Measurements from ENCODE around the gene NUCKS1.

NUCKS1 gene

DNA sequence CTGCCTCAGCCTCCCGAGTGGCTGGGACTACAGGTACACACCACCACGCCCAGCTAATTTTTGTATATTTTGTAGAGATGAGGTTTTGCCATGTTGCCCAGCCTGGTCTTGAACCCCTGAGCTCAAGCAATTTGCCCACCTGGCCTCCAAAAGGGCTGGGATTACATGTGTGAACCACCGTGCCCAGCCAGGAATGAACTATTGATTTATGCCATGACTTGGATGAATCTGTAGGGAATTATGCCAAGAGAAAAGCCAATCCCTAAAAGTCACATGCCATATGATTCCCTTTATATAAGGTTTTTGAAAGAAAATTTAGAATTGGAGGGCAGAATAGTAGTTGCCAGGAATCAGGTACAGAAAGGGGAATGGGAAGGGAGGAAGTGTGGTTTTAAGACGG, 50.6 kb downstream of the NUCKS1 start:
- no peak for DNase-seq

DNA sequence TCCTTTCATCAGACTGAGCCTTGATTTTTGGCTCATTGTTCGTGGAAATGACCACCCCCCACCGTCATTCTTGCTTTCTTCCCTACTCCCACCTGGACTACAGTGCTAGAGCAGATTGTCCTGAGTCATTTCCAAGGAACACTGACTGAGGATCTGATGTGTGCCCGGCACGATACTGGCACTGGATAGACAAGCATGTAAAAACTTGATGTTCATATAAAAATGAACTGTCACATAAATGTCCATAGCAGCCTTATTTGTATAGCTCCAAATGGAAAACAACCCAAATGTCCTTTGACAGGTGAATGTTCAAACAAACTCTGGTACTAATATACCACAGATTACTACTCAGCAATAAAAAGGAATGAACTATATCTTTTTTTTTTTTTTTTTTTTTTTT, 51.1 kb downstream of the NUCKS1 start:
- no peak for DNase-seq

DNA sequence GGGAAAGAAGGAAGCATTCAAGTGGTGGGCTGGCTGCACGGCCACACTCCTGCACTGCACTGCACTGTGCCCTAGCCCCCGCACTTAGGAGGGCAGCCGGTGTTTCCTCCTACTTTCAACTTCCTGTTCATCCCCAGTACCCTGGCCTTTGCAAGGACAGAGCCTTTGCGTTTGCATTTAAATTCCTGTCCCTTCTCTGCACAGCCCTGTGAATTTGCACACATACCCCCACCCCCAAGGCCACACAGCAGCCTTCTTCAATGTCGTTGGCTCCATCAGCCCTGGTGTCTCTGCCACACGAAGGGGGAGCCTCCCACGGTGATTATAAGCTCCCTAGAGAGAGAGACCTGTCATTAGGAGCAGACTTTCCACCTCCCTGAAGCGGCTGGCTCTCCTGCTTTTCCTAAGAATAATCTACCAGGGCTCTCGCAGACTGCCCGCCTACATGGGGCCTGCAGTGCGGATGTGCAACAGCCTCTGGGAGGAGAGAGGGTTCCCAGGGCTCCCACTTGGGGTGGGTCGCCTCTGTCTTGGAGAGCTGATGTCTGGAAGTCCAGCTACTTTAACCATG, 56.5 kb downstream of the NUCKS1 start:
- peak; percentile 35 to 60 for DNase-seq

- no peak for DNase-seq
Measured at GRCh38 chr1:205692423-205692822, 57.6 kb downstream of the NUCKS1 start.

- no peak for DNase-seq
Measured at GRCh38 chr1:205690122-205690756, 59.7 kb downstream of the NUCKS1 start.

DNA sequence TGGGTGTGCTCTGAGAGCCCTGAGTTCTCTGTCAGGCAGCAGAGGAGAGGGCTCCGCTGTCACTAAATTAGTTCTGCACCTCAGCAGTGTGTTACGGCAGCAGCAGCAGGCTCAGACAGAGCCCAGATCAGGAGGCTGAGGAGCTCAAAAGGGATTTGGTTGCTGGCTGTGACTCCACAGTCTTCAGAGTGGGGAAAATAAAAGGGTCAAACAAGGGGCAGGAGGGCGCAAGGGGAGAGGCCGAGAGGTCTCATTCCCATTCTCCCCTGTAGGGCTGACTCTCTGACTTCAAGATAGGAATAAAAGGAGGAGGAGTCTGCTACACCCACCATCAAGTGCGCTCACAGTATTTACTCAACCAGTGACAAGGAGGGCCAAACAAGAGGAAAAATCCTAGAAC, 60.5 kb downstream of the NUCKS1 start:
- DNase-seq: no peak

DNA sequence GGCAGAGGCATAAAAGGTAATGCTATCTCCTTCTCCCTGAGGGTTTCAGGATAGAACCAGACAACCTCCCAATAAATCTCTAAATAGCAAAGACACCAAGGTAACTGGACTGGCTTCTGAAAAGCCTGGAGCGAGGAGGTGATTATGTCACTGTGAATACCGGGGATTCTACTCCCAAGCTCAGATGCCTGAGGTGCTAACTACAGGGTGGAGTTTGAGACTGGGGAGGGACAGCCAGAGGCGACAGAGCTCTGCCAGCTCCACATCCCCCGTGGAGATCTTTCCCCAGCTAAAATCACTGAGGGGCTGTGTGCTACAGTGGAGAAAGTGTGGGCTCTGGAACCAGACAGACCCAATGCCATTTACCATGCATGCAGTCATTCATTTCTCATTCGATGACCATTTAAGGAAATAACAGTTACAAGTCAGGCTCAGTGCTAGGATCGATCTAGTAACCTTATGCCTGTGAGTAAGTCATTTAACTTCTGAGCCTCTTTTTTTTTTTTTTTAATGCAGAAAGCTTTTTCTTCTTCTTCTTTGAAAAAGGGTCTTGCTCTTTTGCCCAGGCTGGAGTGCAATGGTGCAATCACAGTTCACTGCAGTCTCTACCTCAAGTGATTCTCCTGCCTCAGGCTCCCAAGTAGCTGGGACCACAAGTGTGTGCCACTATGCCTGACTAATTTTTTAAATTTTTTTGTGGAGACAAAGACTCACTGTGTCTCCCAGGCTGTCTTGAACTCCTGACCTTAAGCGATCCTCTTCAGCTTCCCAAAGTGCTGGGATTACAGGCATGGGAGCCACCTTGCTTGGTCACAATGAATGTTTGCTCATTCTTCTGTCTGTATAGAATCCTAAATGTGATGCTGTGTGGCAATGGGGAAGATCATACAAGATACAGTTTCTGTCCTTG, 61.6 kb downstream of the NUCKS1 start:
- DNase-seq: no peak

DNA sequence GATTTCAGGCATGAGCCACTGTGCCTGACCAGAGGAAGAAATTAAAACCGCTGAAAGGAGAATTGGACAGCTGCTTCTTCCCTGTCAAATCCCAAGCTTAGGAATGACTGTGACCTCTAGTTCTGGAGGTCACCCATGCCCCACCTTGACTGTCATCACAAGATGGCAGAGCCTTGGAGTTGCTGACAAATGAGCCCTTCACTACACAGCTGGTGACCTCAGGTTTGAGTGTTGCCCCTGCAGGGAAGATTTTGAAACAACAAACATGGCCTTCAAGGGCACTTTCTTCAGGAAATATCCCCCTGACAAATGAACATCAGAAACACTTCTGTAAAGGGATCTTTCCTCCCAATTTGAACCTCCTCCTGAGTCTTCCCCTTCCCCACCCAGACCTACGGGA, 62.7 kb downstream of the NUCKS1 start:
- DNase-seq: no peak

DNA sequence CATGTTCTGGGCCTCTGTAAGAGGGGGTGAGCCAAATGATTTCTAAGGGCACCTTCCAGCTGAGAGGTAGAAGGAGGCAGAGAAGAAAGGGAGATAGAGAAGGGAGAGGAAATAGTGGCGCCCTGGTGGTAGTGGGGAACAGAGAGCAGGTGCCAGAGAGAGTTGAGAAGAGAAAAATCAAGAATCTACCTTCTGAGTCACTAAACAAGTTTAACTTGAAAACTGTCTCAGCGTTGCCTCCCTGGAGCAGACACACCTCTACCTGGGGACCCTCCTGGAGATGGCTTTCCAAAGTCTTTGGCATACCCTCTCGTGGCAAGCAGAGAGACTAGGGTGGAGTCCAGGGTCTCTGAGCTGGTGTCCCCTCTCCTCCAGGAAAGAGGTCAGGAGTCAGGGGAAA, 68.6 kb downstream of the NUCKS1 start:
- DNase-seq: no peak

GRCh38 chr1:205680073-205680851, 69.7 kb downstream of the NUCKS1 start, which contains the start of gene SLC45A3:
Gene SLC45A3, minus strand, starts transcription at chr1:205680509. Its CDS starts 15,853 bp downstream, at chr1:205664656.
- DNase-seq: peak; percentile 27 to 42

- no peak for DNase-seq
Measured at GRCh38 chr1:205678286-205679111, 71.5 kb downstream of the NUCKS1 start.

GRCh38 chr1:205677167-205677566, 72.8 kb downstream of the NUCKS1 start:
- no peak for DNase-seq

DNA sequence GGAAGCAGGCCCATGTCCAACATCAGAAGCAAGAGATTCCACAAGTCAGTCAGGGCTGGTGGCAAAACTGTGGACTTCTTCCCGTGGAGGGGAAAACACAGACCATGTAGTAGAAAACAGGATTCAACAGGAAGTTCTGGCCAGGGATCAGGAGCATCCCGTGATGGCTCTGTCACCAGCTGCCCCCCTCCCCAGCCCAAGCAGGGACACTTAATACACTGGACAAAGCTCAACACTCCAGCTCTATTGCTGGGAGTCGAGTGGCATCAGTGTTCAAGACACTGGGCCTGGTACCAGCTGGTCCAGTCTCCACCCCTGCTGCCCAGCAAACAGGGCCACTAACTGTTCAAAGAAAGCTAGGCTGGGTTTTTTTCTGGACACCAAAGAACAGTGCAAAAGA, 73.4 kb downstream of the NUCKS1 start:
- DNase-seq: no peak

- DNase-seq: no peak
Measured at GRCh38 chr1:205676002-205676401, 74.0 kb downstream of the NUCKS1 start.

DNA sequence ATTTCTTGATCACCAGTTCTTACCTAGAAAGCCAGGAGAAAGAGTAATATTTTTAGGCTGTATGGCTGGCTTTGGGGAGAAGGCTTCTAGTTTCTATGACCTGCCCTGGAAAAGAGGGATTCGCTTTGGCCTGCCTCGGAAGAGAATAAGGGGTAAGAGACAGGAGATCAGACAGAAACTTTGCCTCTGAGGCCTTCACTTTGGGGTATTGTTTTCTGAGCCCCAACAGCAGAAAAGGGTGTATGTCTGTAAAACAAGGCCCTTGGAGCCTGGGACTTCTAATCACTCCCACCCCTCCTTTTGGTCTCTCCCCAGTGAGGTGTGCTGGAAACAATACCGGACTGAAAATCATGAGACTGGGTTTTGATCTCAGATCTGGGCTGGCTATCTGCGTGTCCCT, 74.7 kb downstream of the NUCKS1 start:
- no peak for DNase-seq

GRCh38 chr1:205672970-205673369, 77.0 kb downstream of the NUCKS1 start:
- no peak for DNase-seq

GRCh38 chr1:205672395-205672889, 77.5 kb downstream of the NUCKS1 start:
- DNase-seq: no peak

DNA sequence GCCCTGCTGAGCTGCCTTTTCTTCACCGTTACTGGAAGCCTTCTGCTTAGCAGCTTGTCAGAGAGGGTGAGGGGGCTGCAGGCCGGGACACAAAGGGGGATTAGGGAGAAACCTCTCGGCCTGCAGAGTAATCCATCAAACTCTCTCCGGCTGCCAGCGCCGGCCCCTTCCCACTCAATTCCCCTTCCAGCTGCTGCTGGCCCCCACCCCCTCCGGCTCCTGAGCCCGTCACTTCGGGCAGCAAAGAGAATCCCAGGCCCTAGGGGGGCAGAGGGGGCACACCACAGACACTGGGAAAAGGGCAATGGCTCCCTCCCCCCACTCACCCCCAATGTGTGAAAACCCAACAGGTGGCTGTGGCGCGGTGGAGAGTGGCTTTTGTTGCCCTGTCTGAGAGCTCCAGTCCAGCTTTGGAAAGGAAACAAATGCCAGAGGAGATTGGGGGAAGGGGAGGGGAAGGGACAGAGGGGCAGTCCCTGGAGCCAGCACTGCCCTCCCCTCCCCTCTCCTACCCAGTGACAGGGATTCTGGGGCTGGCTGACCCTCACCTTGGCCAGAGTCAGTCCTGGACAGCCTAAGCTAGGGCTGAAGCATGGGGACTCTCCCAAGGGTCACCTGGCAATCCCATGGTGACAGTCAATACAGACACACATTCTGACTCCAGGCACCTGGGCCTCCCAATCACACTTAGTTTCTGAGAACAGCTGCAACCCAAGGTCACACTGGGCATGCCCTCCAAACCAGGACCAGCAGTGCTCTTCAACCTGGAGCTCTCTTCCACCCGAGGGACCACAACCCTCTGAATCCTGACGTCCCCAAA, 79.2 kb downstream of the NUCKS1 start:
- DNase-seq: no peak

- no peak for DNase-seq
Measured at GRCh38 chr1:205670150-205670446, 79.9 kb downstream of the NUCKS1 start.

- DNase-seq: peak; percentile 74 to 77
Measured at GRCh38 chr1:205669341-205670149, 80.4 kb downstream of the NUCKS1 start.

Measured in inflammatory macrophage (primary cell).